ENCODE data around the gene ARHGAP1. TPM values are rescaled to one million over a fixed set of nuclear protein-coding genes. Genes with fewer than 3 reads are reported as not detected.
"Not testable (repeated sequence)": the region's sequence is repeated elsewhere in the genome, so short reads cannot be mapped to it uniquely, and the experiment has no call there.

ARHGAP1 gene
- total RNA-seq, 2 donors from 2014 or later = 73.2 to 94.5 TPM

- Histone ChIP-seq H3K36me3 (peaks cover 7 to 18% of the 10 kb centered on the region in 2 donors), H3K27ac (peak overlapping the region; percentile 68 to 75), H3K4me3 (no peak overlapping the region), H3K4me1 (replicated peaks) (peaks cover 11% of the 10 kb centered on the region), H3K27me3 (replicated peaks; ENCODE audit: insufficient read depth) (no peaks in the 10 kb centered on the region), H3K9me3 (no peaks in the 10 kb centered on the region)
- intact Hi-C loops (cut with DNase I) = no loop called here
- no peak for DNase-seq (ENCODE audit: low spot score)
- no peak for TF ChIP-seq CTCF (IDR thresholded peaks at IDR 0.05)
- no peak for TF ChIP-seq POLR2AphosphoS5 (IDR thresholded peaks at IDR 0.05)
- TF ChIP-seq POLR2A (IDR thresholded peaks at IDR 0.05) = no peak
- 59% methylated on average over 6 of the region's 6 CpGs for WGBS
Observed at GRCh38 chr11:46673713-46674462, 26.5 kb downstream of the ARHGAP1 start.

GRCh38 chr11:46672381-46672839 lies 28.0 kb downstream of the ARHGAP1 start:
- Histone ChIP-seq H3K27ac (no peak overlapping the region), H3K27me3 (replicated peaks; ENCODE audit: insufficient read depth) (no peaks in the 10 kb centered on the region), H3K4me1 (replicated peaks) (peaks cover 11% of the 10 kb centered on the region), H3K36me3 (peaks cover 4 to 12% of the 10 kb centered on the region in 2 donors), H3K9me3 (no peaks in the 10 kb centered on the region), H3K4me3 (no peak overlapping the region)
- no peak for DNase-seq (ENCODE audit: low spot score)
- 61% methylated on average over 7 of the region's 7 CpGs for WGBS
- no peak for TF ChIP-seq CTCF (IDR thresholded peaks at IDR 0.05)
- no peak for TF ChIP-seq POLR2A (IDR thresholded peaks at IDR 0.05)
- TF ChIP-seq POLR2AphosphoS5 (IDR thresholded peaks at IDR 0.05) = no peak
- intact Hi-C loops (cut with DNase I) = no loop called here

- Histone ChIP-seq H3K9me3 (no peaks in the 10 kb centered on the region), H3K27me3 (replicated peaks; ENCODE audit: insufficient read depth) (no peaks in the 10 kb centered on the region), H3K36me3 (peaks cover 4 to 12% of the 10 kb centered on the region in 2 donors), H3K4me1 (replicated peaks) (peaks cover 11% of the 10 kb centered on the region), H3K27ac (no peak overlapping the region), H3K4me3 (no peak overlapping the region)
- no peak for TF ChIP-seq POLR2A (IDR thresholded peaks at IDR 0.05)
- TF ChIP-seq CTCF (IDR thresholded peaks at IDR 0.05) = no peak
- no peak for TF ChIP-seq POLR2AphosphoS5 (IDR thresholded peaks at IDR 0.05)
- 91% methylated on average over 10 of the region's 10 CpGs for WGBS
- no peak for DNase-seq (ENCODE audit: low spot score)
- intact Hi-C loops (cut with DNase I) = no loop called here
Observed at GRCh38 chr11:46671958-46672315, 28.5 kb downstream of the ARHGAP1 start.

GRCh38 chr11:46670521-46670920 lies 29.9 kb downstream of the ARHGAP1 start:
- peaks cover 4 to 12% of the 10 kb centered on the region in 2 donors for H3K36me3 ChIP-seq

GRCh38 chr11:46669711-46670139 lies 30.7 kb downstream of the ARHGAP1 start:
- peaks cover 4 to 12% of the 10 kb centered on the region in 2 donors for H3K36me3 ChIP-seq
- TF ChIP-seq CTCF (IDR thresholded peaks at IDR 0.05) (peak in 2 of 4 experiments; percentile 9 to 32), POLR2A (IDR thresholded peaks at IDR 0.05) (no peak), POLR2AphosphoS5 (IDR thresholded peaks at IDR 0.05) (no peak)
- H3K9me3 ChIP-seq = no peaks in the 10 kb centered on the region
- intact Hi-C loops (cut with DNase I) = no loop called here
- peaks cover 1% of the 10 kb centered on the region for H3K4me1 ChIP-seq (replicated peaks)
- WGBS = 65% methylated on average over 3 of the region's 3 CpGs
- no peak for DNase-seq (ENCODE audit: low spot score)
- H3K4me3 ChIP-seq = no peak overlapping the region
- no peaks in the 10 kb centered on the region for H3K27me3 ChIP-seq (replicated peaks; ENCODE audit: insufficient read depth)
- H3K27ac ChIP-seq = no peak overlapping the region

More at GRCh38 chr11:46670521-46670920, 29.9 kb downstream of the ARHGAP1 start:
- H3K4me1 ChIP-seq (replicated peaks); H3K4me3 ChIP-seq; H3K27ac ChIP-seq; H3K27me3 ChIP-seq (replicated peaks; ENCODE audit: insufficient read depth); H3K9me3 ChIP-seq; DNase-seq (ENCODE audit: low spot score); intact Hi-C loops (cut with DNase I): not testable (repeated sequence)
- WGBS = 90% methylated on average over 3 of the region's 3 CpGs
